ENCODE measurements around the gene HHIP.

DNA sequence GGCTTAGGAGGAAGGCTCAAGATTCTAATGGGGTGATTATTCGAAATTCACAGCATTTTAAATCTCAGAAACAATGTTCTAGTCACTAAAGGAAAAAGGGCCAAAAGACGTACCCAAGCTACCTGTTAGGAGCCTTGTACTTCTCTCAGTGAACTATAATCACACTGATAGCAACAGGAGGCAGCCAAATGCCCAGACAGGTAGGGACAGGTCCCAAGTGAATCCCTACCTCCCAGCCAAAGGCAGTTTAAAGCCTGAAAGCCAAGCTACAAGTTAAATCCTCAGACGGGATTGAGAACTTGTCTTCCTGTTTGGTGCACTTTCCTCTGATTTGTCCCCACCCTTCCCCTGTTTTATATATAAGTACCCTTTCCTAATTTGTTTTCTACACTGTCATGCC lies 24.3 kb upstream of the HHIP start:
- TF ChIP-seq CSDC2 (CRISPR knock-in tag; IDR thresholded peaks at IDR 0.05) (no peak), ZFP30 (CRISPR knock-in tag; IDR thresholded peaks at IDR 0.05) (no peak), ZC3H10 (CRISPR knock-in tag; IDR thresholded peaks at IDR 0.05) (no peak)
- TF ChIP-seq, protein P1, sequence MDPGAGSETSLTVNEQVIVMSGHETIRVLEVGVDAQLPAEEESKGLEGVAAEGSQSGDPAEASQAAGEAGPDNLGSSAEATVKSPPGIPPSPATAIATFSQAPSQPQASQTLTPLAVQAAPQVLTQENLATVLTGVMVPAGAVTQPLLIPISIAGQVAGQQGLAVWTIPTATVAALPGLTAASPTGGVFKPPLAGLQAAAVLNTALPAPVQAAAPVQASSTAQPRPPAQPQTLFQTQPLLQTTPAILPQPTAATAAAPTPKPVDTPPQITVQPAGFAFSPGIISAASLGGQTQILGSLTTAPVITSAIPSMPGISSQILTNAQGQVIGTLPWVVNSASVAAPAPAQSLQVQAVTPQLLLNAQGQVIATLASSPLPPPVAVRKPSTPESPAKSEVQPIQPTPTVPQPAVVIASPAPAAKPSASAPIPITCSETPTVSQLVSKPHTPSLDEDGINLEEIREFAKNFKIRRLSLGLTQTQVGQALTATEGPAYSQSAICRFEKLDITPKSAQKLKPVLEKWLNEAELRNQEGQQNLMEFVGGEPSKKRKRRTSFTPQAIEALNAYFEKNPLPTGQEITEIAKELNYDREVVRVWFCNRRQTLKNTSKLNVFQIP (CRISPR knock-in tag; IDR thresholded peaks at IDR 0.05; ENCODE audit: borderline replicate concordance, low read depth), result no peak
